Mucosa of stomach (tissue), 1 donor: Measurements from ENCODE around the gene COL6A5.
"Not testable (repeated sequence)": the region's sequence is repeated elsewhere in the genome, so short reads cannot be mapped to it uniquely, and the experiment has no call there.

Experiments used
- H3K27me3 ChIP-seq: one replicate; pipeline ENCODE4 v1.7.0; 2013; ENCODE audit warnings: mild to moderate bottlenecking, low read length; ENCODE audit not compliant: control insufficient read depth, insufficient read depth
- H3K36me3 ChIP-seq: one replicate; pipeline ENCODE4 v1.7.0; 2013; ENCODE audit warnings: low read length; ENCODE audit not compliant: control insufficient read depth, insufficient read depth
- H3K4me1 ChIP-seq: one replicate; pipeline ENCODE4 v1.7.0; 2013; ENCODE audit warnings: mild to moderate bottlenecking, low read length; ENCODE audit not compliant: control insufficient read depth, insufficient read depth
- H3K4me3 ChIP-seq: one replicate; pipeline ENCODE4 v1.7.0; 2013; ENCODE audit warnings: low read length
- H3K9ac ChIP-seq: one replicate; pipeline ENCODE4 v1.7.0; 2013; ENCODE audit warnings: mild to moderate bottlenecking, low read length, moderate library complexity
- H3K9me3 ChIP-seq: one replicate; pipeline ENCODE4 v1.7.0; 2013; ENCODE audit warnings: mild to moderate bottlenecking, low read length, moderate library complexity; ENCODE audit not compliant: control insufficient read depth
- donor health status: Pancreatic carcinoma.

The COL6A5 gene

DNA sequence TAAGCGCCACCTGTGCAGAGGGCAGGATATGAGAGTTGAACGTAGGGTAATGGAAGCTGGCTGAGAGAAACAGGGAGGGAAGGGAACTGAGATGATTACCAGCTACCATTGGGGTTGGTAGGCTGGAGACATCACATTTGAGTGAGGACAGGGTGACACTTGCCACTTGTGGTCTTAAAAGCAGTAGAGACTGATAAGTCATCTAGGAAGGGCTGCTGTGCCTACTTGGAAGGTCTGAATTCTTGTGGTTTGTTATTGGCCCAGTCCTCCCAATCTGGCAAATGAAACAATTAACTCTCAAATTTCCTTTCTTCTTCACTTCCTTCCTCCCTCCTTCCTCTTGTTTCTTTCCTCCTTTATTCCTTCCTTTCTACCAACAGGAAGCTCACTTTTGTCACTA is 46.8 kb downstream of the COL6A5 start:
- H3K9me3 ChIP-seq = no peaks in the 10 kb centered on the region

DNA sequence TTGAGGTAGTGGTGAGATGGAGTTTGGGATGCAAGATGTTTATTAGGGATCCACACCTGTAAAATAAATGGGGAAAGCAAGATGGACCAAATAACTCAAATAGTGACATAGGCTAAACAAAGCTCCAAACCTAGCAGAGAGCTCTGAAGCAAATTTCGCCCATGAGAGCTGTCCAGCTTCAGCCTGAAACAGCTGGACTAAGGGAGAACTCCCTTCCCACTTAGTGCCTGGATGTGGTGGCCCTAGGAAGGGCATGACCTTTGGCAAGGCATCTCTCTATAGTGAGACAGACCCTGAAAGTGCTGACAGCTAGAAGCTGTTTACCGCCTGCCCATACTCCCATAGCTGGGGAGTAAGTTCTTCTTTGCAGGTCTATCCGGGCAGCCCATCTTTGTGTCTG is 48.1 kb downstream of the COL6A5 start:
- no peaks in the 10 kb centered on the region for H3K36me3 ChIP-seq
- H3K27me3 ChIP-seq = no peaks in the 10 kb centered on the region
- no peaks in the 10 kb centered on the region for H3K9me3 ChIP-seq
- no peak overlapping the region for H3K4me3 ChIP-seq
- H3K9ac ChIP-seq = no peak overlapping the region
- H3K4me1 ChIP-seq = no peaks in the 10 kb centered on the region

More for the DNA sequence above, 46.8 kb downstream of the COL6A5 start:
- Histone ChIP-seq H3K4me1 (no peaks in the 10 kb centered on the region), H3K4me3 (no peak overlapping the region), H3K36me3 (no peaks in the 10 kb centered on the region), H3K27me3 (no peaks in the 10 kb centered on the region), H3K9ac (no peak overlapping the region)

DNA sequence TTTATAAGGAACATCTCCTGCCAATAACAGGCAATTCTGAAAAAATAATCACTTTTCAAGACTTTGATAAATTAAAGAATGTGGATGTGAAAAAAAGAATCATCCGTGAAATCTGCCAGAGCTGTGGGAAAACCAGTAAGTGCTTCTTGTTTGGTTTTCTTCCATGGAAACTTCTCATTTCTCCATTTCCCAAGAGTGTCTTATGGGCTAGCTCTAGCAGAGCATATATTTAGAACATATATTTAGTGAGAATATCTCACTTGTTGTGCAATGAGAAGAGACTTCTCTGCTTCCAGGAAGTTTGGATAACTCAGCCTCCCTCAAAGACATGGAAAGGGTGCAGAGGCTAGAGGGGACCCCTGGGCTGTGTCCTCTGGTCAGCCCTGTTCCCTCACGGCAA is 49.9 kb downstream of the COL6A5 start:
- Histone ChIP-seq H3K9ac (no peak overlapping the region), H3K9me3 (no peaks in the 10 kb centered on the region), H3K27me3 (no peaks in the 10 kb centered on the region), H3K4me1 (no peaks in the 10 kb centered on the region), H3K36me3 (no peaks in the 10 kb centered on the region), H3K4me3 (no peak overlapping the region)

DNA sequence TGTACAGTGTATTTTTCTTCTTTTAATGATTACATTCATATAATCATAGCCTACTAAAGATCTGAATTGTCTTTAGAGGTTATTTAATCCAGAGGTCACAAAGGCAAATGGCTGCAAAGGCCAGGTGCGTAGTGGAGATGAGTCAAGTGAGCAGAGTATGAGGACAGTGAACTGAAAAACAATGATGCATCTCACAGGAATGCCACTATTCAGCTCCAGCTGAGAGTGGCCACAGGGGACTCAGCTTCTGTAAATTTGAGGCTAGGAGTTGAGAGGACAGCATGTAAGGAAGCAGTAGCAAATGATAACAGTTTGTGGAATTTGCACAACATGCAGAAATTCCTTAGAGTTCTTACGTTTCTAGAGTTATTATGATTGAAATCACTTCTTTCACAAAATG is 50.4 kb downstream of the COL6A5 start:
- no peaks in the 10 kb centered on the region for H3K36me3 ChIP-seq
- no peaks in the 10 kb centered on the region for H3K27me3 ChIP-seq
- no peak overlapping the region for H3K9ac ChIP-seq
- H3K4me1 ChIP-seq = no peaks in the 10 kb centered on the region
- H3K4me3 ChIP-seq = no peak overlapping the region
- no peaks in the 10 kb centered on the region for H3K9me3 ChIP-seq

DNA sequence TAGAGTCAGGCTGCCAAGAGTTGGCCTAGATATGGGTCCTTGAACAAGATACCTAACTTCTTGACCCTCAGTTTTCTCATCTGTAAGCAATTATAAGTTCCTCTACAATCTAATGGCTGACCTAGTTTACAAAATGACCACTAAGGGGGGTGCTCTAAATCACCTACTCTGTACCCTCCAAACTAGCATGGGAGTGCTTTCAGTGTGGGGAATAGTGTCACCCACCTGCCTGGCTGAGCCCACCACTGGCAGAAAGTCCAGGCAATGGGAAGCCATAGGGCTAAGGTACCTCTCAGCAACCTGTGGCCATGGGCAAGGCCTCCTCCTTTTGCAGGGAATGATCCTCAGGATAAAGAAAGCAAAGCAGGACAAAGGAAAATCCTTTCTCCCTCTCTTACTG is 58.9 kb downstream of the COL6A5 start:
- Histone ChIP-seq H3K27me3 (no peaks in the 10 kb centered on the region), H3K4me1 (no peaks in the 10 kb centered on the region)

DNA sequence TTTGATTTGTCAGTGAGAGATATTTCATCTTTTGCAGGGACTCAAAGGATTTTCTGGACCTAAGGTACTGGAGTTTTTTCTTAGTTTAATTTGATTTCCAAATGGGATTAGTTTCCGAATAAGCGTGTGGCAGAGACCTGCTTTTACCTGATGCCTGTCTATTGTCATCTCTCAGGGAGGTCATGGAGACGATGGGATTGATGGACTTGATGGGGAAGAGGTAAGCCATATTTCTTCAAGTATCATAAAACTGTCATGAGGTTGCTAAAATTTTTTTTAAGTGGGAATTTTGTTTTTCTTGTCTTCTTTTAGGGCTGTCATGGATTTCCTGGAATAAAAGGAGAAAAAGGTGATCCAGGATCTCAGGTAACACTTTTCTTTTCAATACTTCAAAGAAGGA is 60.5 kb downstream of the COL6A5 start:
- no peak overlapping the region for H3K4me3 ChIP-seq
- no peaks in the 10 kb centered on the region for H3K36me3 ChIP-seq

More for the DNA sequence above, 58.9 kb downstream of the COL6A5 start:
- no peaks in the 10 kb centered on the region for H3K9me3 ChIP-seq
- H3K36me3 ChIP-seq = no peaks in the 10 kb centered on the region
- no peak overlapping the region for H3K4me3 ChIP-seq
- H3K9ac ChIP-seq = no peak overlapping the region

DNA sequence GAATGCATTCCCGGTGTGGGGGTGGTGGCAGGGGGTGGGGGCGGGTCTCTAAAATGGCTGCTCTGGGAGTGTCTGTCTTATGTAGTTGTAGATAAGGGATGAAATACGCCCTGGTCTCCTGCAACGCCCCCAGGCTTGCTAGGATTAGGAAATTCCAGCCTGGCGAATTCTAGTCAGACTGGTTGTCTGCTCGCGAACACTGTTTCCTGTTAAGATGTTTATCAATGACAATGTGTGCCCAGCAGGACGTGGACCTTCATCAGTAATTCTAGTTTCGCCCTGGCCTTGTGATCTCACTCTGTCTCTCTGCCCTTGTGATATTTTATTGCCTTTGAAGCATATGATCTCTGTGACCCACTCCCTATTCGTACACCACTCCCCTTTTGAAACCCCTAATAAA is 62.8 kb downstream of the COL6A5 start:
- not testable (repeated sequence) for H3K4me3 ChIP-seq, H3K9ac ChIP-seq, H3K27me3 ChIP-seq, H3K36me3 ChIP-seq, H3K4me1 ChIP-seq, H3K9me3 ChIP-seq

More for the DNA sequence above, 60.5 kb downstream of the COL6A5 start:
- no peaks in the 10 kb centered on the region for H3K27me3 ChIP-seq
- no peaks in the 10 kb centered on the region for H3K9me3 ChIP-seq
- H3K4me1 ChIP-seq = no peaks in the 10 kb centered on the region
- no peak overlapping the region for H3K9ac ChIP-seq

DNA sequence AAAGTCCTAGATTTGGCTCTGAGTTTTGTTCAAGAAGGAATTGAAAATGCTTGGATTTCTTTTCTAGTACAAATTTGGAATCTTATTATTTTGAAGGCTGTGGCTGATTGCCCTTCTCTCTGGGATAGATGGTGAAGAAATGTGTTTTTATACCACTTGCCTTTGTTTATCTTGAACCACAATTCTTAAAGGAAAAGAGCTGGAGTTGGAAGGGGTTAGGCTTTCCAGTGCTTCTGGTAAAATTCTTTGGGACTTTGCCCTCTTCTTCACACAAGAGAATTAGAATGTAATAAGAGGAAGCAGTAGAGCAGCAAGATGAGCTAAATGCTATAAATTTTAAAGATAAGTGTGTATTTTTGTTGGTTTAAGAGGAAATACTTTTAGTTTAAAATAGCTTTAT is 65.8 kb downstream of the COL6A5 start:
- Histone ChIP-seq H3K4me1 (no peaks in the 10 kb centered on the region), H3K4me3 (no peak overlapping the region), H3K27me3 (no peaks in the 10 kb centered on the region), H3K9ac (no peak overlapping the region), H3K9me3 (no peaks in the 10 kb centered on the region), H3K36me3 (no peaks in the 10 kb centered on the region)

DNA sequence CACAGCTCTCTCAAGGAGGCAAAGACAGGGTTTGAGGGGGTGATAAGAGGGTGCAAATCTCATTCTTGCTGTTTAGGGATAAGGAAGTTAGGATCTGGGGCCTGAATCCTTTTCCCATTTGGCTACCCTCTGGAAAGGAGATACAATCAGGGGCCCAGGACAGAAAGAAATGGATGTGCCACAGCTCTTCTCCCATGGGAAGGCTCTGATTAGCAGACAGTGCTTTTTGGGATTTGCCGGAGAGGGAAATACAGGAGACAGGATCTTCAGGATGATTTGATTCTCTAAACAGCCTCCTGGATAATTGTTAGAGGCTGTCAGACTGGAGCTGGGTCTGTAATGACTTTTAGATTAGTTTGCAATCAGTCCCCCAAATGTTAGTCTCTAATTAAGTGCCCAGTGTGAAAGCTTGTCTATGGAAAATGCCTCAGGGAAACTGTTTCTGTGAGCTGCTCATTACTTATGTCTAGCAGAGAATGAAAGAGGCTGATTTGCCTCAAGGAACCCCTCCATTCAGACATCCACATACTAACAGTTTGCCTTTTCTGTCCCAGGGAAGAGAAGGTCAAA is 67.6 kb downstream of the COL6A5 start:
- no peak overlapping the region for H3K4me3 ChIP-seq

DNA sequence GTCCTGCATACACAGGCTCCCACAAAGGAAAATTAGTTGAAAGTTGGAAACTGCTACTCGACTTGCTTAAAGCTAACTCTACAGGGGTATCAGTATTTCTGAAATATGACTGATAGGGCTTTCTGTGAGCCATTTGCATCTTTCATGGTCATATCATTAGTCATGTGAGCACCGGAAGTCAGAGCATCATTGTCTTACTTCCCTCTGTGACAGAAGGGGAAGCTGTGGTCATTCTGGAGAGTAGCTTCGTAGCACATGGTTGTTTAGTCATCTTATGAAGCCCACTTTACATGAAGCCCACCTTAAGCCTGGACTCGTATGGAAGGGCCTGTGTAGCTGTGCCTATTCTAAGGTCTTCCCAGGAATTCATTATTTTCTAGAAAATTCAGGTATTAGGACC is 69.0 kb downstream of the COL6A5 start:
- no peaks in the 10 kb centered on the region for H3K36me3 ChIP-seq
- H3K4me3 ChIP-seq = no peak overlapping the region
- H3K9me3 ChIP-seq = no peaks in the 10 kb centered on the region
- H3K4me1 ChIP-seq = no peaks in the 10 kb centered on the region
- no peaks in the 10 kb centered on the region for H3K27me3 ChIP-seq
- H3K9ac ChIP-seq = no peak overlapping the region

More for the DNA sequence above, 67.6 kb downstream of the COL6A5 start:
- no peaks in the 10 kb centered on the region for H3K36me3 ChIP-seq
- no peaks in the 10 kb centered on the region for H3K9me3 ChIP-seq
- no peaks in the 10 kb centered on the region for H3K27me3 ChIP-seq
- no peaks in the 10 kb centered on the region for H3K4me1 ChIP-seq
- no peak overlapping the region for H3K9ac ChIP-seq

DNA sequence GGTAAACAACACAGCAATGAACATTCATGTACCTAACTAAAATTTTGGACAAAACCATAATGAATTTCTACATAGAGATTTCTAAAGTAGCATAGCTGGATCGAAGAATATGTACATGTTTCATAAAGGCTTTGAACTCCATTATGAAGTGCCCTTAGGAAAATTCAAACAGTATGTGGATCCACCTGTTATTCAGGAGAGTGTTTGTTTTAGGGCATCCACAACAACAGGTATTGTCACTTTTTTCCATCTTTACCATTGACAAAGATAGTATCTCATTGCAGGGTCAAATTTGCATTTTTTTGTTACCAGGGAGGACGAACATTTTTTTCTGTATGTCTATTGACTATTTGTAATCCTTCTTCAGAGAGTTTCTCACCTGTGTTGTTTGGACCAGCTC is 75.0 kb downstream of the COL6A5 start:
- Histone ChIP-seq H3K4me3 (no peak overlapping the region), H3K27me3 (no peaks in the 10 kb centered on the region), H3K4me1 (no peaks in the 10 kb centered on the region), H3K9me3 (no peaks in the 10 kb centered on the region), H3K36me3 (no peaks in the 10 kb centered on the region), H3K9ac (no peak overlapping the region)

DNA sequence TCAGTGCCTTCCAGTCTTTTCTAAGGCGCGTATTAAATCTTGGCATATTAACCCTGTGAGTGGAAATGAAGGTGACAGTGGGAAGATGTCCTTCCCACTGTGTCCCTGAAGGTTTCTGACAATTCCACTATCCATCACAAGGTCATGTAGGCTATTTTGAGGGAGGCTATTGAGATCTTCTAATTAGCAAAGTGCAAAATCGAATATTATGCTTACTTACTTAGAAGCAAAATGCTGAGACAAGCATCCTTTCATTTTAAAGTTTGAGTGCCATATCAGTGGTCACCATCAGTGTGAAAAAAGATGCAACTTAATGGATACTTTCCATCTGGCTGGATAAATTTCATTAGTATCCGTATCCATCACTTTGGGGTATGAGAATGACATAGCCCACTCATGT is 77.6 kb downstream of the COL6A5 start:
- Histone ChIP-seq H3K9ac (no peak overlapping the region), H3K36me3 (no peaks in the 10 kb centered on the region)

DNA sequence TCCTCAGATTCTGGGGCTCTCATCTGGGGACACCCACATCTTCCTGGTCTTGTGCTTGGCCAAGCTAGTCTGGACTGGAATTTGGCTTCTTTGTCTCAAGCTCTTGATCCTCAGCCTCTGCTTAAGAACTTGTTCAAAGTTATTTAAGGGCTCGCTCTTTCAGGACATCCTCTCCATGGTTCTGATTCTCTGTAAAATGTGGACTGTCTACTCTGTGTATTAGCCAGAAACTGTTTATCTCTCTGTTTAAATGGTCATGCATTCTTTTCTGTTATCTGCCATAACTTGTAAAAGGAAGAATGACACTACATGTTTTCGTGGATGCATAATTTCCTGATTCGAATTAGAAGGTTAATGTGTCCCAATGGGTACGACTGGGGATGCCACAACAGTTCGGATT is 79.4 kb downstream of the COL6A5 start:
- Histone ChIP-seq H3K9me3 (no peaks in the 10 kb centered on the region), H3K9ac (no peak overlapping the region), H3K27me3 (no peaks in the 10 kb centered on the region), H3K36me3 (no peaks in the 10 kb centered on the region), H3K4me3 (no peak overlapping the region), H3K4me1 (no peaks in the 10 kb centered on the region)

More for the DNA sequence above, 77.6 kb downstream of the COL6A5 start:
- H3K4me1 ChIP-seq = no peaks in the 10 kb centered on the region
- H3K27me3 ChIP-seq = no peaks in the 10 kb centered on the region
- H3K9me3 ChIP-seq = no peaks in the 10 kb centered on the region
- H3K4me3 ChIP-seq = no peak overlapping the region
